Daoy (cell line): ENCODE results near the gene SLC9A3. TPM values are rescaled to one million over a fixed set of nuclear protein-coding genes. Genes with fewer than 3 reads are reported as not detected.
"Not testable (repeated sequence)": the region's sequence is repeated elsewhere in the genome, so short reads cannot be mapped to it uniquely, and the experiment has no call there.

Experiments
- DNase-seq: peaks from one replicate; pipeline ENCODE4 v3.0.0-alpha.2; 2015; ENCODE audit warnings: low read depth
- total RNA-seq: library from RNA; depleted of rRNA; stranded (reverse); fragments of >200 nt; shearing (Covaris generic); gene quantifications from 2 replicates; pipeline ENCODE4 v1.2.3, GENCODE V29; 2014

Gene SLC9A3
- total RNA-seq, 1 experiment from 2014 or later = 2.2 TPM

DNA sequence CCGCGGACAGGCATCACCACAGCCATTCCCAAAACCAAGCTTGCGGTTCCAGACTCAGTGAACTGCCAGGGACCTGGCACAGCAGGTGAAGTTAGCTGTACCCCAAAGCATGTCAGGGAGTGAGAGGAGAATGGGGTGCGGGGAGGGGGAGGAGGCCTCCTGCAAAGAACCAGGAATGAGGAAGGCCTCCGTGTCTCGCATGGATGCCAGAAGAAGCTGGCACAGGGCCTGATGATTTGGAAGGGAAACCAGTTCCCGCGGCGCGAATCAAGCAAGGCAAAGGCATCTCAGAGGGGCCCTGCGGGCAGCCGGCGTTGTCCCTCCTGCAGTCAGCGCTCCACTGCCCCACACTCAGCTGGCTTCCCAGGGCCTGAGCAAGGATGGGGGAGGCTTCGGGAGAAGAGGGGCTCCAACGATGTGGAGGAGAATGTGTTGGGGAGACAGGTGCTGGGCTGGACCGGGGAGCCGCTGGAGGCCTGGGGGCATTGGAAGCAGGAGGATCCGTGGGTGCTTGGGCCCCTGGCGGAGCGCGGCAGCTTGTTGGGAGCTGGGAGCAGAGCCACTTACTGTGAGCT lies 14.6 kb downstream of the SLC9A3 start:
- no peak for DNase-seq

DNA sequence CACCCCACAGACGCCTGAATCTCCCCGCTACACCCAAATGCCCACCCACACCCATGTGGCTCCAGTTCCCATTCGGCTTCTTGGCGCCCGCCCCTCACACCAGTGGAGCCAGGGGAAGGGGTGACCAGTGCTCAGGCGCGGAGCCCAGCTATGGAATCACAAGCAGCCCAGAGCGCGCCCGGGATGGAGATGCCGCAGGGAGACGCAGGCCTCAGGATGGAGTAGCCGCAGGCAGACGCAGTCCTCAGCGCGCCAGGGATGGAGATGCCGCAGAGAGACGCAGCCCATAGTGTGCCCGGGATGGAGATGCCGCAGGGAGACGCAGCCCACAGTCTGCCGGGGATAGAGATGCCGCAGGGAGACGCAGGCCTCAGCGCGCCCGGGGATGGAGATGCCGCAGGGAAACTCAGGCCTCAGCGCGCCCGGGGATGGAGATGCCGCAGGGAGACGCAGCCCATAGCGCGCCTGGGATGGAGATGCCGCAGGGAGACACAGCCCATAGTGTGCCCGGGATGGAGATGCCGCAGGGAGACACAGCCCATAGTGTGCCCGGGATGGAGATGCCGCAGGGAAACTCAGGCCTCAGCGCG lies 16.2 kb downstream of the SLC9A3 start:
- not testable (repeated sequence) for DNase-seq

DNA sequence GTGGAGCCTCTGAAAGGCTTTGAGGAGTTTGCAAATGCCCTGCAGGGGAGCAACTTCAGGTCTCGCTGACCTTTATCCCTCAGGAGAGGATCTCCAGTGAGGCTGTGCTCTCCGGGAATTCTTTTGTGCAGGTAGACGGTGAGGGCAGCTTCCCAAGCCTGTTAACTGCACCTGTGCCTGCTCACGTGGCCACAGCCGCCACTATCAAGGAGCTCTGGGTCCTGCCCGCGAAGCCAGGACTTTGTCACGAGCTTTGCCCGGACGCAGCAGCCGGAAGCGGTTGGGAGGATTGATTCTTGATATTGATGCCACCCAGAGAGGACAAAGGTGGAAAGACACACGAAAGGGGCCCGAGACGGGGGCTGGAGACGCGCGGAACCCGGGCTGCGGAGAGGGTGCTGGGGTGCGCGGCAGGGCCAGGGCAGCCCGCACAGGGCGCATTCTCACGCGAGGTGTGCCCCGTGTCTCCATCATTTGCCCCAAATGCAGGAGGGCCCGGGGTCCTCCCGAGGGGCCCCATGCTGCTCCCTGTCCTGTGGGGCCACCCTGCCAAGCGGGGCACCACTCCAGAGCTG lies 18.2 kb downstream of the SLC9A3 start:
- no peak for DNase-seq

DNA sequence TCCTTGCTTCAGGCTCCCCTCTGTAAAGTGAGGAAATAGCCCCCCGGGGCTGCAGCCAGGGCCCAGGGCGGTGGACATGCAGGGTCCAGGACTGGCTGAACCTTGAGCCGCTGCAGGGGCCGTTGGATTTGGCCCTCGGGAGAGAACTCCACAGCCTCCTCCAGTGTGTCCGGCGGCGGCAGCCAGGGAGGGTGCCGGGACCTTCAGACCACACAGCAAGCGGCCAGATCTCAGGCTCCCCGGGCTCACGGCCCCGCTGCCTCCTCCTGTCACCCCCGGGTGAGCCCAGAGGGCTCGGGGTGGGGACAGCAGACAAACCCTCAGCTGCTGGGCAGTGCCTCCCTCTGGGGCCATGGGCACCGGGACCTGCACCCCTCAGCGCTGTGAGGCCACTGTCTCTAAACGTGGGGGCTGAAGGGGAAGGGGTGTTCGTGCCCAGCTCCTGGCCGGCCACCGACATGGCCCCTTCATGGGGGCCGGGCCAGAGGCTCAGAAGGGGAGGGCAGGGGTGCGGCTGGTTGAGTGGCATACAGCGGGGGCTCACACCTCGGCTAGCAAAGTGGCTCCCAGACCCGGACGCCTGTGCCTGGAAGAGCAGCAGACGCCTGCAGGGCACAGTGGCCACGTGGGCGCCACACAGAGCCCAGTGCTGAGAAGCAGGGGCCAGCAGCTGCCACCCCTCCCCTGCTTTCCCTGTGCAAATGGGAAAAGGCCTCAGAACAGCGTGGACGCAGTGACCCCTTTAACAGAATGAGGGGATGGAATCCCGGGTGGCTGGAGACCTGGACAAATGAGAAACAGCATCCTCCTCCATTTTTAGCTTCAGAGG lies 19.7 kb downstream of the SLC9A3 start:
- DNase-seq = no peak

DNA sequence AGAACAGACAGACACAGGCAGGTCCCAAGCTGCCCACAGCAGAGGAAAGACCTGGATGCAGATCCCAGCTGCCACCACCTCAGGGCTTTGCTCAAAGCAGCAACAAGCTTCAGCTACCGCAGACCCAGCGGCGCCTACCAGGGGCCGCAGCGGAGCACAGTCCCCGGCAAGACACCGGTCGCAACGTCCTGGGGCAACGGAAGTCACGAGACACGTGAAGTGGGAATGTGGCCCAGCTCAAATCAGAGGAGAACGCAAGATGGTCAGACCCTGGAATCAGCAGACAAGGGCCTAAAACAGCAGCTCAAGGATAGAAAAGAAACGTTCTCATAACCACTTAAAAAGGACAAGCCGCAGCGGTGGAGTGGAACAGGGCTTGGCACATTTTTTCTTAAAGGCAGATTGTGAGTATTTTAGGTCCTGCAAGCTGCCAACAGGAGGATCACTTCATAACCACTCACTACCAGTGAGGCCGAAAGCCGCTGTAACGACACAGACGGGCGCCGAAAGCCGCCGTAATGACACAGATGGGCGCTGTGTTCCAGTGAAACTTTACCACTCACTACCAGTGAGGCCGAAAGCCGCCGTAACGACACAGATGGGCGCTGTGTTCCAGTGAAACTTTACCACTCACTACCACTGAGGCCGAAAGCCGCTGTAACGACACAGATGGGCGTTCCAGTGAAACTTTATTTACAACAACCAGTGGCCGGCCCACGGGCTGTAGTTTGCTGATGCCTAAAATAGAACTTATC lies 21.7 kb downstream of the SLC9A3 start:
- no peak for DNase-seq

DNA sequence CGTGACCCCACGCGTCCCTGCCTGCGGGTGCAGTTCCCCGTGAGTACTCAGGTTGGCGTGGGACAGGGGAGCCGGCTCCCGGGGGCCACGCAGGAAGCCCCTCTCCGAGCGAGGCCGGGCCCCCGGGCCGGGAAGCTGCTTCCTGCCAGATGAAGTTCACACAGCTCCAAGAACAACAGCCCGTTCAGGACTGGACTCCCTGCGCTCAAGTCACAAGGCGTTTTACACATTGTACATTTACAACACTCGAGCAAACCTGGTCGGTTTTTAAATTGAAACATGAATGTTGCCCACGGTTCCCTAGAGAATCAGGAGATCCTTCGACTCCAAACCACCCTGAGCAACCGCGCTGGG lies 22.4 kb downstream of the SLC9A3 start:
- DNase-seq = no peak

DNA sequence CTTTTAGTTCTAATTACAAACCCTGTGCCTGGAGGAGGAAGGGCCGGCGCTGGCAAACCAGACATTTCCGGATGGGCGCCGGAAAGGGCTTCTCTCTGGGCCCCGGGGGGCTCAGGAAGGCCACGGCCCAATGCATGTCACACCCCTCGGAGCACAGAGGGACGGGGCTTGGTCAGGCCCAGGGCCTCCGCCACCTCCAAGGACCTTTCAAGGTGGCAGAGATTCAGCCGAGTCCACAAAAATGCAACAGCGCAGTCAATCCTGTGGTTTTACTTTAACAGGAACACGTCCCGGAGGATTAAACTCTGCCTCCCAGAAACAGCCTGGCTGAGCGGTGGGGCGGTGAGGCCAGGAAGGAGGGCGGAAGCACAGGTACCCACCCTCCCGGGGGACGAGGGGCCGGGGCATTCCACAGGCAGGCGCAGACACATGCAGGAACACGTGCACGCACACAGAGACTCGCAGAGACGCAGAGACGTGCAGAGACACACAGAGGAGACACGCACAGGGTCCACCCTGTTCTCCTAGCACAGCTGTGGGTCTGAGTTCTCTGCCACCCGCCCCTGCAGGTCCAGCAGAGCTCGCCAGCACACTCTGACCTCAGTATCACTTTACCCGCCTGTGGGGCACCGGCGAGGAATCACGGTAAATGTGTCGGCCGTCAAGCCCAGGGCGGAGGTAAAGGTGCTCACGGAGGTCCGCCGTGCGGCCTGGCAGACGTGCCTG lies 23.0 kb downstream of the SLC9A3 start:
- DNase-seq = no peak

DNA sequence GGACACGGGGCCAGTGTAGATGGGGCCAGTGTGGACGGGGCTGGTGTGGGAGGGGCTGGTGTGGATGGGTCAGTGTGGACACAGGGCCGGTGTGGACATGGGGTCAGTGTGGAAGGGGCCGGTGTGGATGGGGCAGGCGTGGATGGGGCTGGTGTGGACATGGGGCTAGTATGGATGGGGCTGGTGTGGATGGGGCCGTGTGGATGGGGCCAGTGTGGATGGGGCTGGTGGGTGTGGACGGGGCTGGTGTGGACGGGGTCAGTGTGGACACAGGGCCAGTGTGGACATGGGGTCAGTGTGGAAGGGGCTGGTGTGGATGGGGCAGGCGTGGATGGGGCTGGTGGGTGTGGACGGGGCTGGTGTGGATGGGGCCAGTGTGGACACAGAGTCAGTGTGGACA lies 23.8 kb downstream of the SLC9A3 start:
- no peak for DNase-seq

DNA sequence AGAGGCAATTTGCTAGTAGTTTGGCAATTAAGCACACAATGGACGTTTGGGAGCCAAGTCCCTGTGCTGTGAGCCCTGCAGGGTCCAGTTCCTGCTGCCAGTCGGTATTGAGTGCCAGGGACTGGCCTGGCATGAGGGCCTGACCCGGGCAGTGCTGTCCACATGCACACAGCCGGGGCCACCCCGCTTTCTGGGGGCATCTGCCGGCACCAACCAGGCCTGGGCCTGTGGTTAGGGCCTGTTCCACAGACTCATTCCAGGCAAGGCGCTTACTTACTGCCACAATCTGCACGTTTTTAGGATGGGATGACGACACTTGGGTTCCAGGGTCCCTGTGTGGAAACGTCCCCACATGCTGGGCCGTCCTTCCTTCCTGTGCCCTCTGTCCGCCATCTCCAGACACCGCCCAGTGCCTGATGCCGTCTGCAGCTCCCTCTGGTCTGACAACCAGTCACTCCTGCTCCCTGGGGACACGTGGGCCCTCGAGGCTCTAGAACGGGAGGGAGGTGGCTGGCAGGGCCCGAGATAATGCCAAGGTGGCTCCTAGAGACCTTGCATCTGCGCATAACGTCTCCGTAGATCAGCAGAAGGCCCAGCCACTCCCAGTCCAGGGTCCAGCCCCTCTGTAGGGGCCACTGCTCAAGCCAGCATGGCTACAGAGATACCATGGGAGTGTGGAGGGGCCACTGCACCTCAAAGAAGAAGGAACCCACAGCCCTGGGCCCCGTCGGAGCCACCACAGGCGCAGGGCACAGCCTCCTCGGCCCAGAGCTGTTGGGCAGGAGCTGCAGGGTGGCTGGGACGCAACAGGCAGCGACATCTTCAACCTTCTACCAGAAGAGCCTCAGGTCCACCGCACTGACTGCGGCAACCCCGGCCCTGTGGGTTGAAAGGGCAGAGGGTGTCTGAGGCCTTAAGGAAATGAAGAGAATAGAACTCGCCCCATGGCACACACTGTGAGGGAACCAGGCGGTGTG lies 24.7 kb downstream of the SLC9A3 start:
- DNase-seq = no peak

DNA sequence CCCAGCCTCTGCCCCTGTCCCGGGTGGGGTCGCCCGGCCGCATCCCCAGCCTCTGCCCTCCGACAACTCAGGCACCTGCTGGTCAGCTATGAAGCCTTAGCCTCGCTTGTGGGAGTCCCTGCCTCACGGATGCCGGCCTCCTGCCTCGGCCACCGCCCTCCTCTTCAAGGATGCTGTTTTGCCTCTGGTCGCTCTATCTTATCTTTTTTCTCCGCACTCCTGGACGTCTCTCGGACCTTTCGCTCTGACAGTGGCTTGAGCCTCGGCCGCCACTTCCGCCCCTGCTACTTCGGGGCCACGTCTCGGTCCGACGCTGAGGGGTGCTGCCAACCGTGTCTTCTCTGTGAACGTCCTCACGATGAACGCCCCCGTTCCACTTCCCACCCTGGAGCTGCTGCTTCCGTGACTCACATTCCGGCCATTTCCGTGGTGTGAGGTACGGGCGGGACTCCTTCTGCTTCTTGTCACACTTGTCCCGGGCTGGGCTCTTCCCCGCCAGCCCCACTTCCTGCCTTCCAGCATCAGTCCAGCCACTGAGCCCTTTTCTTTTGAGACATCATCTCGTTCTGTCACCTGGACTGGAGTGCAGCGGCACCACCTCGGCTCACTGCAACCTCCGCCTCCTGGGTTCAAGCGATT lies 26.3 kb downstream of the SLC9A3 start:
- DNase-seq = peak; percentile 43

DNA sequence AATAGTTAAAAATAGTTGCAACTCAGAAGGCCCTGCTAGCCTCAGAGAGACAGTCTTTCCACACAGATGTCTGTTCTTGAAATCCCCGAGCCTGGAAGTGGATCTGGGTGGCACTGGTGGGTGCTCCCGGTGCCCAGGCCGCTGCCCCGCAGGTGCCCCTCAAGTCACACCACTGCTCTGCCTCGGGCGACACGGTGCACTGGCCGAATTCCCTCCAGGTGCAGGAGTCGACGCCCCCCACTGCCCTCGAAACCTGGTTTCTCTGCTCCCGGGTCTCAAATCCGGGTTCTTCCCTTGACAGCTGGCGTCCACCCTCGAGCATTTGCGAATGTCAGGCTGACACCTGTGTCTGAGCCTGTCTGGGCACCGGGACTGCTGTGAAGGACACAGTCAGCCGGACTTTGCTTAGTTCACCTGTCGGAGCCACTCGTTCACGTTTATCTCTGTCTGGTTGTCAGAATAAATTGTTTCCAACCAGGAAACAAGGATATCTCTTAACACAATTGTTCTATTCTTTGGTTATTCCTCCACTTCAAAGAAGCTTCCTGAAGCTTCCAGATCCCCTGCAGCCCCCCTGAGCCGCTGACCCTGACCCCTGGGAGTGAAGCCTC lies 27.1 kb downstream of the SLC9A3 start:
- no peak for DNase-seq

DNA sequence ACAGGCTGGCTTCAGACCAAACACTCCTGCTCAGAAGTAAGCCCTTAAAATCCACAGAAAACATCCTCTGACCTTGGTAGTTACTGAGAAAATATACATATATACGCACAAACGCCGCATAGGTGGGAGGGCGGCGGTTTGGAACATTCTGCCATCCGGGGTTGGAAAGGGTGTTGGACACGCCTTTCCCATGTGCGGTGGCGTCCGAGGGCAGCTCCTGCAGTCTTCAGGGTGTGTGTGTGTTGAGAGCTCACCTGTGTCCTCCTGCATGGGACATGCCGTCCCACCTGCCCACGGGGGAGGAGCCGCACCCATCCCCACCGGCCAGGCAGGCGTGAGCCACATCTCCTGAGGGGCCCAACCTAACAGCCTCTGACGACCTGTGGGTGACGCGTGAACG lies 28.2 kb downstream of the SLC9A3 start:
- no peak for DNase-seq

DNA sequence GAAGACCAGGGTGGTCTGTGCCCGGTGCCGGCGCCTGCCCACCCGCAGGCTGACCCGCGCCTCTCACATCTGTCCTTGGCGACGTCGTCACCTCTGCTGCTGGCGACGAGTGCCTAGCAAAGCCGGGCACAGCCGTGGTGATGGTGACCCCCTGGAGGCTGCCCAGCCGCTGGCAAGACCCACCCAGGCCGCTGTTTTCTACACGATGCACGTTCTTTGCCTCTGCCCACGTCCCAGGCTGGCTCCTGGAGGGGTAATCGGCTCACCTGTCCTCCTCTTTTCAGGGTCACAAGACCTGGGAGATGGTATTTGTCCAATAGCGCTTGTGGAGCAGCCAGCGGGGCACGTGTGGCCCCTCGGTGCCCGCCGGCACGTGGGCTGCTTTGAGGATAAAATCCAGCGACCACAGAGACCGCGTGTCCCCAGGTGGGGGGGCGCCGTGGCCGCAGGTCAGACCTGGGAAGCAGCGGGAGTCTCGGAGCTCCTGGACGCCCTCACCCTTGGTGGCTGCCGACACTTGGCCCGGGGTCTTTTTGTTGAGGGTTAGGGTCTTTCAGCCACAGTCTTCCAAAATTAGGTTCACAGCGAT lies 29.5 kb downstream of the SLC9A3 start:
- no peak for DNase-seq

DNA sequence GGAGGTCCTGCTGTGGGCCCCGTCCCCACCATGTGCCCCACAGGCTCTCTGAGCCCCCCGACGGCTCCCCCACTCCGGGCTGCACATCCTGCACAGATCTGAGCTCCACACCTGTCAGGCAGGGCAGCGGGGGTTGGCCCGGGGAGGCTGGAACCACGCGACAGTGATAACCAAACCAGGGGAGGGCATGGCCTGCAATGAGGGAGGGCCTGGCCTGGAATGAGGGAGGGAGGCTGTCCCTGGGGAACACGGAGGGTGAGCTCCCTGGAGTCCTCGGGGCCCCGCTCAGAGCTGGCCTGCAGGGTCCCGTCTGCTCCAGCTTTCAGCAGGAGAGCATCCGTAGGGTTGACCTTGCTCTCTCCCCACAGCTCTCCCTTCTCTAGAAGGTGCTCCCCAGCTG lies 30.5 kb downstream of the SLC9A3 start:
- no peak for DNase-seq

DNA sequence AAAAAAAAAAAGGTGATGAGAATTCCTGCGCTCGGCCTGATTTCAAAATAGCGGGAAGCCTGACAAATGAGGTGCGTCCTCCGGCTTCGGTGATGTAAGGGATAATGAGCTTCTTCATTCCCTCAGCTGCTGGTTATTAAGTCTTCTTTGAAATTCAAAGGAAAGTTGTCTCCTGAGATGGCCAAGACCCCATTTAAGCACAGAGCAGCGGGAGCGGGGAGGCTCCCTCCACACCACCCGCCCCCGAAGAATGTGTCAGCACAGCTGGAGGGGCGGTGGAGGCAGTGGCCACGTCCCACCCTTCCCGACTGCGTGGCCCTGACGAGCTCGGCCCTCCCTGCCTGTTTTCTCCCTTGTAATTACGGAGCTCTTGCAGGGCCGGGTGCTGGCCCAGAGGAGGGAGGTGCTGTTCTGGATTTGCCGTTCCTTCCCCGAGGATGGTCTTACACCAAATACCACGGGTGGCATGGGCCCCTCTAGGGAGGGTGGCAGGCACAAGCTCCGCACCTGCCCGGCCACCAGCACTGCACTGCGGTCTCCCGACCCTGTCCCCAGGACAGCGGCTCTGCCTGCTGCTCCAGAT lies 31.0 kb downstream of the SLC9A3 start:
- DNase-seq = no peak

DNA sequence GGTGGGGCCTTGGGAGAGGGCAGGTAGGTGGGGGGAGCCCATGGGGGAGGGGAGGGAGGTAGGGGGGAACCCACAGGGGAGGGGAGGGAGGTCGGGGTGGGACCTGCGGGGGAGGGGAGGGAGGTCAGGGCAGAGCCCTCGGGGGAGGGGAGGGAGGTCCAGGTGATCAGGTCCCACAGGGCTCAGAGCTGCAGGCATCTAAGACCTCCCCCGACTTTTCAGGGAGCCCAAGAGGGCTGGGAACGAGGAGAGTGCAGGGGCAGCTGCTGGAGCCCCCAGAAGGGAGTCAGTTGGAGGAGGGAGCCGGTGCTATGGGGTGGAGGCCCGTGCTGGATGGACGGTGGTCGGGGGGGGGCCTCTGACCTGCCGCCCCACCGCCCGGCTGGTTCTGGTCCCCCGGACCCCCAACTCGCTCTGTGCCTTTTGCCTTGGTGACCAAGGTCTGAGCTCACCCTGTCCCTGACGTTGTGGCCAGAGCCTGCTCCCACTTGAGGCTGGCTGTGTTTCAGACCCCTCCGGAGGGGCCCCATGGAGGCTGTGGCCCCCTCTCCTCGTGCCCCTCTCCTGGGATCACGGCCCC lies 31.8 kb downstream of the SLC9A3 start:
- DNase-seq = no peak

DNA sequence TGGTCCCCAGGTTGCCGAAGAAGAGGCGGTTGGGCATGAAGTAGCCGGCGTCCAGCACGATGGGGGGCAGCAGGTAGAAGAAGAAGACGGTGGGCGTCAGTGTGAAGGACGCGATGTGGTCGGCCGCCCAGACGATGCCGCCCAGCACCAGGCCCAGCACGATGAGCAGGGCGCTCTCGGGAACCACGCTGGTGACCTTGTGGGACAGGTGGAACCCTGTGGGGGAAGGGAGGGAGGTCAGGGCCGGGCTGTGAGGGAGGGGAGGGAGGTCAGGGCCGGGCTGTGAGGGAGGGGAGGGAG lies 32.4 kb downstream of the SLC9A3 start:
- DNase-seq = no peak

DNA sequence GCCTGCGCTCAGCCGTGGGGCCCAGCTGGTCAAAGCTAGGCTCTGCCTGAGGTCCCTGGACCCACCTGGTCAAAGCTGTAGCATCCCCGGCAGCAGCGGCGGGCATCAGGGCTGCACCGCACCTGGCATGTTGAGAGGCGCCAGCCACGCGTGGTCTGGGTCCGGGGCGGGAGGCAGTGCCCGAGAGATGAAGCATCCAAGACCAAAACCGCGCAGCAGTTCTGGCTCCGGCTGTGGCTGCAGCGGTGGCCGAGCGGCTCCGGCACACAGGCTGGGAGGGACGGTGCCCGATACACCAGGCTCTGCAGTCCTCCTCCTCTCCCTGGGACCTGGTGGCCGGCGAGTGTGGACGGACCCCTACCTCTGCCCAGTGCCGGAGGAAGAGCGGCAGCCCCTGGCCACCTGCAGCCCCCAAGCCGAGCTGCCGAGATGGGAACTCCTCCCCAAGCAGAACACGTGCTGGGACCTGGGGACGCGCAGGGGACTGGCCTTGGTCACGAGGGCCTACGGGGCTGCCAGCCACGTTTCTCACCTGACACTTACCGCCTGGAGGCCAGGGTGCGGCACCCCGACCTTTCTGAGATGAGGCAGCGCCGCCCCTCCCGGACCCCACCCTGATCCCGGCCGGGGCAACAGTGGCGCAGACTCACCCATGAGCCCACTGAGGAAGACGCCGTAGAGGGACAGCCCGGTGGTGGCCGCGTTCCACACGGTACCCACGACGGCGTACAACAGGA lies 33.0 kb downstream of the SLC9A3 start:
- DNase-seq = no peak
